Right lobe of liver (tissue), 4 donors: ENCODE data around the gene PAQR7.

Source experiments
- POLR2A ChIP-seq: fragments of 450-650 bp; IDR thresholded peaks from one replicate; pipeline ENCODE4 v1.6.1; 2017; ENCODE audit warnings: antibody characterized with exemption, mild to moderate bottlenecking
- TF ChIP-seq, protein P1 (sequence below), 4 donors: fragments of 200-600 bp in 3 of 4; fragments of 450-650 bp in 1 of 4; IDR thresholded peaks; one replicate each; pipeline versions ENCODE4 v1.5.1 to v1.8.0; 2016 to 2022; ENCODE audit warnings: antibody characterized with exemption in 4 of 4, mild to moderate bottlenecking in 2 of 4
- donor health status: DM: no; HTN: no; CAD: no.
- donor health status: DM: no; HTN: no; CAD: no.
- donor health status: DM: no; HTN: yes; CAD: no.

DNA sequence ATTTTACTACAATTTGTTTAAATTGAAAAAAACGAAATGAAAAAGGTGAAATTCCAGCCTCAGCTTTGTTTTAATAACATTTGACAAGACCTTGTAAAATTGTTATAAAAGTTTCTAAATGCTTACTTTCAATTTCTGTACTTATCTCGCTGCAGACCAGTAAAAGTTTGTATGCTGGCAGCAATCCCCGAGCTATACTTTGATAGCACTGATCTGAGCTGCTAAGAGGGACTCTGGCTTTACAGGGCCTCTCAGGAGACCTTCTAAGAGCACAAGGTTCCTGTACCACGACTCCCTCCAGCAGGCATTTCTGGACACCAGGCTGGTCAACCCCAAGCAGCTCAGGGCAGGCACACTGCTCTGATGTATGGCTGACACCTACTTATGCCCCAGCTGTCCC is 17.6 kb upstream of the PAQR7 start:
- TF ChIP-seq, protein P1, sequence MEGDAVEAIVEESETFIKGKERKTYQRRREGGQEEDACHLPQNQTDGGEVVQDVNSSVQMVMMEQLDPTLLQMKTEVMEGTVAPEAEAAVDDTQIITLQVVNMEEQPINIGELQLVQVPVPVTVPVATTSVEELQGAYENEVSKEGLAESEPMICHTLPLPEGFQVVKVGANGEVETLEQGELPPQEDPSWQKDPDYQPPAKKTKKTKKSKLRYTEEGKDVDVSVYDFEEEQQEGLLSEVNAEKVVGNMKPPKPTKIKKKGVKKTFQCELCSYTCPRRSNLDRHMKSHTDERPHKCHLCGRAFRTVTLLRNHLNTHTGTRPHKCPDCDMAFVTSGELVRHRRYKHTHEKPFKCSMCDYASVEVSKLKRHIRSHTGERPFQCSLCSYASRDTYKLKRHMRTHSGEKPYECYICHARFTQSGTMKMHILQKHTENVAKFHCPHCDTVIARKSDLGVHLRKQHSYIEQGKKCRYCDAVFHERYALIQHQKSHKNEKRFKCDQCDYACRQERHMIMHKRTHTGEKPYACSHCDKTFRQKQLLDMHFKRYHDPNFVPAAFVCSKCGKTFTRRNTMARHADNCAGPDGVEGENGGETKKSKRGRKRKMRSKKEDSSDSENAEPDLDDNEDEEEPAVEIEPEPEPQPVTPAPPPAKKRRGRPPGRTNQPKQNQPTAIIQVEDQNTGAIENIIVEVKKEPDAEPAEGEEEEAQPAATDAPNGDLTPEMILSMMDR (IDR thresholded peaks at IDR 0.05), result no peak
- TF ChIP-seq POLR2A, result no peak
